ENCODE results near the gene SUPT5H.

SUPT5H gene

DNA sequence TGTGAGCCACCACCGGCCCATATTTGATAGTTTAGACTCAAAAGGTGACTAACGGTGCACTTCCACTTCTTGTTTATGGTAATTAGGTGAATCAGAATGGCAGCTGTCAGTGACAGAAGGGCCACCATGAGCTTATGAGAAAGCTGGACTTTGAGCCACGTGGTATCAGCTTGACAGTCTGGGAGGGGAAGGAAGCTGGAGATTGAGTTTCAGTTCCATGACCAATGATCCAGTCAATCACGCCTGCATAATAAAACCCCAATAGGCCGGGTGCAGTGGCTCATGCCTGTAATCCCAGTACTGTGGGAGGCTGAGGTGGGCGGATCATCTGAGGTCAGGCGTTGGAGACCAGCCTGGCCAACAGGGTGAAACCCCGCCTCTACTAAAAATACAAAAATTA, 79.1 kb downstream of the SUPT5H start:
- TF ChIP-seq EZH2 (IDR thresholded peaks at IDR 0.05; ENCODE audit: borderline replicate concordance, low read depth, low read length, severe bottlenecking), result no peak
- TF ChIP-seq, protein P1, sequence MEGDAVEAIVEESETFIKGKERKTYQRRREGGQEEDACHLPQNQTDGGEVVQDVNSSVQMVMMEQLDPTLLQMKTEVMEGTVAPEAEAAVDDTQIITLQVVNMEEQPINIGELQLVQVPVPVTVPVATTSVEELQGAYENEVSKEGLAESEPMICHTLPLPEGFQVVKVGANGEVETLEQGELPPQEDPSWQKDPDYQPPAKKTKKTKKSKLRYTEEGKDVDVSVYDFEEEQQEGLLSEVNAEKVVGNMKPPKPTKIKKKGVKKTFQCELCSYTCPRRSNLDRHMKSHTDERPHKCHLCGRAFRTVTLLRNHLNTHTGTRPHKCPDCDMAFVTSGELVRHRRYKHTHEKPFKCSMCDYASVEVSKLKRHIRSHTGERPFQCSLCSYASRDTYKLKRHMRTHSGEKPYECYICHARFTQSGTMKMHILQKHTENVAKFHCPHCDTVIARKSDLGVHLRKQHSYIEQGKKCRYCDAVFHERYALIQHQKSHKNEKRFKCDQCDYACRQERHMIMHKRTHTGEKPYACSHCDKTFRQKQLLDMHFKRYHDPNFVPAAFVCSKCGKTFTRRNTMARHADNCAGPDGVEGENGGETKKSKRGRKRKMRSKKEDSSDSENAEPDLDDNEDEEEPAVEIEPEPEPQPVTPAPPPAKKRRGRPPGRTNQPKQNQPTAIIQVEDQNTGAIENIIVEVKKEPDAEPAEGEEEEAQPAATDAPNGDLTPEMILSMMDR (IDR thresholded peaks at IDR 0.05; ENCODE audit: borderline replicate concordance, extremely low read depth, low read length, poor library complexity, severe bottlenecking), result no peak
- H3K27ac ChIP-seq (ENCODE audit: low read length), result no peak overlapping the region
- H3K4me2 ChIP-seq (ENCODE audit: insufficient read depth, low read length), result no peak overlapping the region
- no peak overlapping the region for H2AFZ ChIP-seq (ENCODE audit: low read depth, low read length)
- ATAC-seq (ENCODE audit: insufficient read depth, low read depth) (no peak), DNase-seq (no peak)
- H3K4me1 ChIP-seq (ENCODE audit: insufficient read depth, low read length), result 0 out of 2 replicates have a peak, but pooled peaks cover 2% of the 10 kb centered on the region
- H4K20me1 ChIP-seq (ENCODE audit: insufficient read depth, low read length), result no peaks in the 10 kb centered on the region
- H3K79me2 ChIP-seq (ENCODE audit: insufficient read depth, low read length), result peaks cover 1% of the 10 kb centered on the region; the same call in 1 of the 2 replicates
- H3K27me3 ChIP-seq (ENCODE audit: insufficient read depth, low read length, poor library complexity), result no peaks in the 10 kb centered on the region
- H3K36me3 ChIP-seq (ENCODE audit: insufficient read depth, low read length), result no peaks in the 10 kb centered on the region
- no peak overlapping the region for H3K4me3 ChIP-seq (ENCODE audit: low read depth in 1 of 2, low read length in 2 of 2)
- no peaks in the 10 kb centered on the region for H3K9me3 ChIP-seq (ENCODE audit: insufficient read depth, low read length, severe bottlenecking)
- H3K9ac ChIP-seq (ENCODE audit: low read depth, low read length), result no peak overlapping the region

DNA sequence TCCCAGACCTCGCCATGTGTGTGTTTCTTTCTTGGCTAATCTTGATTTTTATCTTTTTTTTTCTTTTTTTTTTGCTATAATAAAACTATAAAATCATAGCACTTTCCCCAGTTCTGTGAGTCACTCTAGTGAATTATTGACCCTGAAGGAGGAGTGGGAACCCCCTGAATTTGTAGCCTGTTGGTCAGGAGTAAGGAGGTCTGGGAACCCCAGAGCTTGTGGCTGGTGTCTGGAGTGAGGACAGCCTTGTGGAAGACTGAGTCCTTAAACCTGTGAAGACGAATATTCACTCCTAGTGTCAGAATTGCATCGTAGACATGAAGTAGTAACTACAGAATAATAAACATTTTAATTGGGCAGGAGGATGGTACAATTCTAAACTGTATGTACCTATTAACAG, 79.8 kb downstream of the SUPT5H start:
- Histone ChIP-seq H3K36me3 (ENCODE audit: insufficient read depth, low read length) (no peaks in the 10 kb centered on the region), H3K4me2 (ENCODE audit: insufficient read depth, low read length) (no peak overlapping the region), H3K27me3 (ENCODE audit: insufficient read depth, low read length, poor library complexity) (no peaks in the 10 kb centered on the region), H3K9ac (ENCODE audit: low read depth, low read length) (no peak overlapping the region), H2AFZ (ENCODE audit: low read depth, low read length) (no peak overlapping the region), H4K20me1 (ENCODE audit: insufficient read depth, low read length) (no peaks in the 10 kb centered on the region), H3K4me3 (ENCODE audit: low read depth in 1 of 2, low read length in 2 of 2) (no peak overlapping the region), H3K27ac (ENCODE audit: low read length) (no peak overlapping the region), H3K79me2 (ENCODE audit: insufficient read depth, low read length) (peaks cover 7% of the 10 kb centered on the region), H3K4me1 (ENCODE audit: insufficient read depth, low read length) (0 out of 2 replicates have a peak, but pooled peaks cover 3% of the 10 kb centered on the region), H3K9me3 (ENCODE audit: insufficient read depth, low read length, severe bottlenecking) (no peaks in the 10 kb centered on the region)
- ATAC-seq (ENCODE audit: insufficient read depth, low read depth), result no peak
- DNase-seq, result no peak
- no peak for TF ChIP-seq EZH2 (IDR thresholded peaks at IDR 0.05; ENCODE audit: borderline replicate concordance, low read depth, low read length, severe bottlenecking)
- TF ChIP-seq, protein P1 (IDR thresholded peaks at IDR 0.05; ENCODE audit: borderline replicate concordance, extremely low read depth, low read length, poor library complexity, severe bottlenecking), result no peak
